ENCODE measurements around the gene ATXN3L.

Gene ATXN3L

DNA sequence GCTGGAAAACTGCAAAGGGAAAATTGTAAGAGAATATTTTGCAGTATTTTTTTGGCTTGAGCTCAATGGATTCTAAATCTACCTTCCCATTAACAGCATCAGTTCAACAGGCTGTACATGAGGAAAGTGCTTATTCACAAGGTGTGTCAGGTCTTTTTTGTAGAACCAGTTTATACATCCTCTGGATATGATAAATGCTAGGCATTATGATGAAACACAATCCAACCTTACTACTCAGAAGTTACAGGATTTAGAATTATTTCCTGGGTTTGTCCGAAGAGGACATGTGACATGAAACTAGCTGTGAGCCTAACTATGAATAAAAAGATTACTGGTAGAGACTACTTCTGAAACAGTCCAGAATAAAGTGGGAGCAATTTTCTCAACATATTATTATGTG lies 49.5 kb downstream of the ATXN3L start:
- Mint-ChIP-seq H3K4me1 (no peaks in the 10 kb centered on the region), H3K4me3 (no peak overlapping the region), H3K9me3 (no peaks in the 10 kb centered on the region), H3K27ac (no peak overlapping the region), H3K36me3 (no peaks in the 10 kb centered on the region), H3K27me3 (no peaks in the 10 kb centered on the region)
- CTCF ChIA-PET, result interaction anchor here (0.7 kb wide), 1 partner anchor 219 kb away, joined by 3 read pairs; no protein-coding TSS in a partner anchor
- DNase-seq, result no peak

- DNase-seq, result no peak
- no peak overlapping the region for H3K27ac Mint-ChIP-seq
- CTCF ChIA-PET, result no interaction called here
- no peaks in the 10 kb centered on the region for H3K27me3 Mint-ChIP-seq
- H3K36me3 Mint-ChIP-seq, result no peaks in the 10 kb centered on the region
- H3K9me3 Mint-ChIP-seq, result no peaks in the 10 kb centered on the region
- no peaks in the 10 kb centered on the region for H3K4me1 Mint-ChIP-seq
- no peak overlapping the region for H3K4me3 Mint-ChIP-seq
These were observed 51.0 kb downstream of the ATXN3L start for GRCh38 chrX:13268874-13269273.
